Measurements from ENCODE around the gene PRKG1.
A peak's percentile ranks its signal among the peaks of the same experiment; 100 is the strongest.
"Not testable (repeated sequence)": the region's sequence is repeated elsewhere in the genome, so short reads cannot be mapped to it uniquely, and the experiment has no call there.

The PRKG1 gene

GRCh38 chr10:51341745-51342144 is 267.5 kb downstream of the PRKG1 start:
- not testable (repeated sequence) for DNase-seq

GRCh38 chr10:51342381-51342780 is 268.1 kb downstream of the PRKG1 start:
- DNase-seq, result no peak

GRCh38 chr10:51343391-51343790 is 269.1 kb downstream of the PRKG1 start:
- no peak for DNase-seq

- no peak for DNase-seq
Observed at GRCh38 chr10:51344371-51344770, 270.1 kb downstream of the PRKG1 start.

- no peak for DNase-seq
Observed at GRCh38 chr10:51348622-51349021, 274.3 kb downstream of the PRKG1 start.

- no peak for DNase-seq
Observed at GRCh38 chr10:51357170-51357569, 282.9 kb downstream of the PRKG1 start.

- DNase-seq, result no peak
Observed at GRCh38 chr10:51358227-51358626, 283.9 kb downstream of the PRKG1 start.

- DNase-seq, result no peak
Observed at GRCh38 chr10:51363415-51363814, 289.1 kb downstream of the PRKG1 start.

- DNase-seq, result no peak
Observed at GRCh38 chr10:51364674-51365073, 290.4 kb downstream of the PRKG1 start.

GRCh38 chr10:51366044-51366443 is 291.8 kb downstream of the PRKG1 start:
- DNase-seq, result no peak

GRCh38 chr10:51367127-51367526 is 292.8 kb downstream of the PRKG1 start:
- DNase-seq, result no peak

- no peak for DNase-seq
Observed at GRCh38 chr10:51367694-51368093, 293.4 kb downstream of the PRKG1 start.

- DNase-seq, result no peak
Observed at GRCh38 chr10:51368943-51369342, 294.7 kb downstream of the PRKG1 start.

- DNase-seq, result no peak
Observed at GRCh38 chr10:51369903-51370302, 295.6 kb downstream of the PRKG1 start.

GRCh38 chr10:51371743-51372142 is 297.5 kb downstream of the PRKG1 start:
- DNase-seq, result no peak

- no peak for DNase-seq
Observed at GRCh38 chr10:51375790-51376189, 301.5 kb downstream of the PRKG1 start.

GRCh38 chr10:51377070-51377931 is 303.0 kb downstream of the PRKG1 start:
- DNase-seq, result no peak

- no peak for DNase-seq
Observed at GRCh38 chr10:51377932-51378599, 303.8 kb downstream of the PRKG1 start.

- no peak for DNase-seq
Observed at GRCh38 chr10:51382181-51382580, 307.9 kb downstream of the PRKG1 start.

GRCh38 chr10:51384971-51385370 is 310.7 kb downstream of the PRKG1 start:
- no peak for DNase-seq

GRCh38 chr10:51386248-51386885 is 312.1 kb downstream of the PRKG1 start:
- no peak for DNase-seq

GRCh38 chr10:51389415-51390321 is 315.4 kb downstream of the PRKG1 start:
- DNase-seq, result peak; percentile 19

GRCh38 chr10:51393006-51393405 is 318.7 kb downstream of the PRKG1 start:
- not testable (repeated sequence) for DNase-seq

All from CD4-positive, alpha-beta T cell treated with Interleukin-6 for 4 hours (primary cell).